Measurements from ENCODE around the gene ATP6V0B.

GRCh38 chr1:43997295-43997999 is 22.7 kb downstream of the ATP6V0B start:
- TF ChIP-seq, protein P1, sequence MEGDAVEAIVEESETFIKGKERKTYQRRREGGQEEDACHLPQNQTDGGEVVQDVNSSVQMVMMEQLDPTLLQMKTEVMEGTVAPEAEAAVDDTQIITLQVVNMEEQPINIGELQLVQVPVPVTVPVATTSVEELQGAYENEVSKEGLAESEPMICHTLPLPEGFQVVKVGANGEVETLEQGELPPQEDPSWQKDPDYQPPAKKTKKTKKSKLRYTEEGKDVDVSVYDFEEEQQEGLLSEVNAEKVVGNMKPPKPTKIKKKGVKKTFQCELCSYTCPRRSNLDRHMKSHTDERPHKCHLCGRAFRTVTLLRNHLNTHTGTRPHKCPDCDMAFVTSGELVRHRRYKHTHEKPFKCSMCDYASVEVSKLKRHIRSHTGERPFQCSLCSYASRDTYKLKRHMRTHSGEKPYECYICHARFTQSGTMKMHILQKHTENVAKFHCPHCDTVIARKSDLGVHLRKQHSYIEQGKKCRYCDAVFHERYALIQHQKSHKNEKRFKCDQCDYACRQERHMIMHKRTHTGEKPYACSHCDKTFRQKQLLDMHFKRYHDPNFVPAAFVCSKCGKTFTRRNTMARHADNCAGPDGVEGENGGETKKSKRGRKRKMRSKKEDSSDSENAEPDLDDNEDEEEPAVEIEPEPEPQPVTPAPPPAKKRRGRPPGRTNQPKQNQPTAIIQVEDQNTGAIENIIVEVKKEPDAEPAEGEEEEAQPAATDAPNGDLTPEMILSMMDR (IDR thresholded peaks at IDR 0.05): no peak
- no peak for TF ChIP-seq POLR2A (IDR thresholded peaks at IDR 0.05)
